Measurements from ENCODE around the gene PLPPR1. TPM values are rescaled to one million over a fixed set of nuclear protein-coding genes. Genes with fewer than 3 reads are reported as not detected.
"Not testable (repeated sequence)": the region's sequence is repeated elsewhere in the genome, so short reads cannot be mapped to it uniquely, and the experiment has no call there.

Gene PLPPR1
- total and polyA plus RNA-seq, 2 of the 13 experiments (the other 11 are each of a cell fraction or from before 2014, with no cell fraction given) = 16.0 to 84.7 TPM

GRCh38 chr9:101291043-101291442 lies 262.5 kb downstream of the PLPPR1 start (continued):
- TF ChIP-seq ZNF281 (CRISPR knock-in tag; IDR thresholded peaks at IDR 0.05; ENCODE audit: borderline replicate concordance) (peak; percentile 90), SALL1 (CRISPR knock-in tag; IDR thresholded peaks at IDR 0.05) (peak; percentile 48; the same call in 1 of the 2 replicates), FOXA1 (CRISPR knock-in tag; IDR thresholded peaks at IDR 0.05) (peak; percentile 90), ZMYM4 (CRISPR knock-in tag; IDR thresholded peaks at IDR 0.05) (peak; percentile 85), ZNF292 (CRISPR knock-in tag; IDR thresholded peaks at IDR 0.05; ENCODE audit: borderline replicate concordance, low read depth) (peak; percentile 73; the same call in 1 of the 2 replicates), SAP130 (CRISPR knock-in tag; IDR thresholded peaks at IDR 0.05; ENCODE audit: low read depth) (peak; percentile 34; the same call in 1 of the 2 replicates), ZFP91 (CRISPR knock-in tag; IDR thresholded peaks at IDR 0.05; ENCODE audit: borderline replicate concordance) (peak; percentile 22; the same call in 1 of the 2 replicates), ZNF772 (CRISPR knock-in tag; IDR thresholded peaks at IDR 0.05) (peak; percentile 50; the same call in 1 of the 2 replicates), FOXA3 (CRISPR knock-in tag; IDR thresholded peaks at IDR 0.05) (peak; percentile 79)
- TF ChIP-seq FOXA1 (IDR thresholded peaks at IDR 0.05) = not testable (repeated sequence)
- TF ChIP-seq, protein P1, sequence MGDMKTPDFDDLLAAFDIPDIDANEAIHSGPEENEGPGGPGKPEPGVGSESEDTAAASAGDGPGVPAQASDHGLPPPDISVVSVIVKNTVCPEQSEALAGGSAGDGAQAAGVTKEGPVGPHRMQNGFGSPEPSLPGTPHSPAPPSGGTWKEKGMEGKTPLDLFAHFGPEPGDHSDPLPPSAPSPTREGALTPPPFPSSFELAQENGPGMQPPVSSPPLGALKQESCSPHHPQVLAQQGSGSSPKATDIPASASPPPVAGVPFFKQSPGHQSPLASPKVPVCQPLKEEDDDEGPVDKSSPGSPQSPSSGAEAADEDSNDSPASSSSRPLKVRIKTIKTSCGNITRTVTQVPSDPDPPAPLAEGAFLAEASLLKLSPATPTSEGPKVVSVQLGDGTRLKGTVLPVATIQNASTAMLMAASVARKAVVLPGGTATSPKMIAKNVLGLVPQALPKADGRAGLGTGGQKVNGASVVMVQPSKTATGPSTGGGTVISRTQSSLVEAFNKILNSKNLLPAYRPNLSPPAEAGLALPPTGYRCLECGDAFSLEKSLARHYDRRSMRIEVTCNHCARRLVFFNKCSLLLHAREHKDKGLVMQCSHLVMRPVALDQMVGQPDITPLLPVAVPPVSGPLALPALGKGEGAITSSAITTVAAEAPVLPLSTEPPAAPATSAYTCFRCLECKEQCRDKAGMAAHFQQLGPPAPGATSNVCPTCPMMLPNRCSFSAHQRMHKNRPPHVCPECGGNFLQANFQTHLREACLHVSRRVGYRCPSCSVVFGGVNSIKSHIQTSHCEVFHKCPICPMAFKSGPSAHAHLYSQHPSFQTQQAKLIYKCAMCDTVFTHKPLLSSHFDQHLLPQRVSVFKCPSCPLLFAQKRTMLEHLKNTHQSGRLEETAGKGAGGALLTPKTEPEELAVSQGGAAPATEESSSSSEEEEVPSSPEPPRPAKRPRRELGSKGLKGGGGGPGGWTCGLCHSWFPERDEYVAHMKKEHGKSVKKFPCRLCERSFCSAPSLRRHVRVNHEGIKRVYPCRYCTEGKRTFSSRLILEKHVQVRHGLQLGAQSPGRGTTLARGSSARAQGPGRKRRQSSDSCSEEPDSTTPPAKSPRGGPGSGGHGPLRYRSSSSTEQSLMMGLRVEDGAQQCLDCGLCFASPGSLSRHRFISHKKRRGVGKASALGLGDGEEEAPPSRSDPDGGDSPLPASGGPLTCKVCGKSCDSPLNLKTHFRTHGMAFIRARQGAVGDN (CRISPR knock-in tag; IDR thresholded peaks at IDR 0.05) = peak; percentile 69
- TF ChIP-seq, protein P2, sequence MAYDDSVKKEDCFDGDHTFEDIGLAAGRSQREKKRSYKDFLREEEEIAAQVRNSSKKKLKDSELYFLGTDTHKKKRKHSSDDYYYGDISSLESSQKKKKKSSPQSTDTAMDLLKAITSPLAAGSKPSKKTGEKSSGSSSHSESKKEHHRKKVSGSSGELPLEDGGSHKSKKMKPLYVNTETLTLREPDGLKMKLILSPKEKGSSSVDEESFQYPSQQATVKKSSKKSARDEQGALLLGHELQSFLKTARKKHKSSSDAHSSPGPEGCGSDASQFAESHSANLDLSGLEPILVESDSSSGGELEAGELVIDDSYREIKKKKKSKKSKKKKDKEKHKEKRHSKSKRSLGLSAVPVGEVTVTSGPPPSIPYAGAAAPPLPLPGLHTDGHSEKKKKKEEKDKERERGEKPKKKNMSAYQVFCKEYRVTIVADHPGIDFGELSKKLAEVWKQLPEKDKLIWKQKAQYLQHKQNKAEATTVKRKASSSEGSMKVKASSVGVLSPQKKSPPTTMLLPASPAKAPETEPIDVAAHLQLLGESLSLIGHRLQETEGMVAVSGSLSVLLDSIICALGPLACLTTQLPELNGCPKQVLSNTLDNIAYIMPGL (CRISPR knock-in tag; IDR thresholded peaks at IDR 0.05; ENCODE audit: borderline replicate concordance in 1 of 2, low read depth in 1 of 2) = peak in 1 of 2 experiments; percentile 33; a peak in 1 of 4 replicates
- TF ChIP-seq, protein P3, sequence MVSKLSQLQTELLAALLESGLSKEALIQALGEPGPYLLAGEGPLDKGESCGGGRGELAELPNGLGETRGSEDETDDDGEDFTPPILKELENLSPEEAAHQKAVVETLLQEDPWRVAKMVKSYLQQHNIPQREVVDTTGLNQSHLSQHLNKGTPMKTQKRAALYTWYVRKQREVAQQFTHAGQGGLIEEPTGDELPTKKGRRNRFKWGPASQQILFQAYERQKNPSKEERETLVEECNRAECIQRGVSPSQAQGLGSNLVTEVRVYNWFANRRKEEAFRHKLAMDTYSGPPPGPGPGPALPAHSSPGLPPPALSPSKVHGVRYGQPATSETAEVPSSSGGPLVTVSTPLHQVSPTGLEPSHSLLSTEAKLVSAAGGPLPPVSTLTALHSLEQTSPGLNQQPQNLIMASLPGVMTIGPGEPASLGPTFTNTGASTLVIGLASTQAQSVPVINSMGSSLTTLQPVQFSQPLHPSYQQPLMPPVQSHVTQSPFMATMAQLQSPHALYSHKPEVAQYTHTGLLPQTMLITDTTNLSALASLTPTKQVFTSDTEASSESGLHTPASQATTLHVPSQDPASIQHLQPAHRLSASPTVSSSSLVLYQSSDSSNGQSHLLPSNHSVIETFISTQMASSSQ (IDR thresholded peaks at IDR 0.05; ENCODE audit: low read depth) = not testable (repeated sequence)
- TF ChIP-seq, protein P3 (CRISPR knock-in tag; IDR thresholded peaks at IDR 0.05; ENCODE audit: borderline replicate concordance) = 0 out of 2 replicates have a peak, but pooled peaks have one; percentile 42
